ENCODE results near the gene COX7A1. TPM values are rescaled to one million over a fixed set of nuclear protein-coding genes. Genes with fewer than 3 reads are reported as not detected.
A peak's percentile ranks its signal among the peaks of the same experiment; 100 is the strongest.

The COX7A1 gene
- total RNA-seq, 2 donors from 2014 or later: 6.3 to 41.0 TPM

- TF ChIP-seq CTCF (IDR thresholded peaks at IDR 0.05): no peak
- no peaks in the 10 kb centered on the region for H3K27me3 ChIP-seq (replicated peaks; ENCODE audit: insufficient read depth)
- ATAC-seq (ENCODE audit: insufficient number of reproducible peaks, low FRiP score, low read depth): peak; percentile 100
- DNase-seq (ENCODE audit: low spot score): peak; percentile 99
- H3K4me1 ChIP-seq (ENCODE audit: control insufficient read depth in 1 of 2, low read depth in 2 of 2): peaks cover 18 to 30% of the 10 kb centered on the region in 2 donors
- H3K36me3 ChIP-seq: peaks cover 10% of the 10 kb centered on the region
- peak within 1 kb of the TSS; percentile 68 to 86 for H3K27ac ChIP-seq
- H3K4me3 ChIP-seq: peak within 1 kb of the TSS; percentile 92
- no peaks in the 10 kb centered on the region for H3K9me3 ChIP-seq
Measured at GRCh38 chr19:36114721-36115452, 37.4 kb downstream of the COX7A1 start, which contains the start of gene POLR2I. Gene POLR2I, minus strand, starts transcription at chr19:36114875. Its CDS starts 19 bp downstream, at chr19:36114856.

GRCh38 chr19:36113894-36114720 is 38.1 kb downstream of the COX7A1 start:
- Histone ChIP-seq H3K27me3 (replicated peaks; ENCODE audit: insufficient read depth) (no peaks in the 10 kb centered on the region), H3K4me1 (ENCODE audit: control insufficient read depth in 1 of 2, low read depth in 2 of 2) (peaks cover 18 to 30% of the 10 kb centered on the region in 2 donors), H3K4me3 (peak overlapping the region; percentile 92), H3K36me3 (peaks cover 6% of the 10 kb centered on the region), H3K27ac (peak overlapping the region; percentile 55 to 68), H3K9me3 (no peaks in the 10 kb centered on the region)
- no peak for DNase-seq (ENCODE audit: low spot score)
- TF ChIP-seq CTCF (IDR thresholded peaks at IDR 0.05): no peak
- no peak for ATAC-seq (ENCODE audit: insufficient number of reproducible peaks, low FRiP score, low read depth)

DNA sequence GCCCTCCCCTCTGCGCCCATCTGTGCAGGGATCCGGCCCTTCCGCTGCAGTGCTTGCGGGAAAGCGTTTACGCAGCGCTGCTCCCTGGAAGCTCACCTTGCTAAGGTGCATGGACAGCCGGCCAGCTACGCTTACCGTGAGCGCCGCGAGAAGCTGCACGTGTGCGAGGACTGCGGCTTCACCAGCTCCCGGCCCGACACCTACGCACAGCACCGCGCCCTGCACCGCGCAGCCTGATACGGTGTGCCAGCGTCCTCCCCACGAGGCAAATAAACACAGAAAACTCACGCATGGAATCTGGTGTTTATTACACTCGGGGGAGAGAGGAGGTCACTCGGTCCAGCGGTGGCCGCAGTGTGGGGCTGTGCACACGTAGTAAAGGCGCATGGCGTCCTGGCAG is 38.8 kb downstream of the COX7A1 start:
- no peak for ATAC-seq (ENCODE audit: insufficient number of reproducible peaks, low FRiP score, low read depth)
- peak overlapping the region; percentile 92 for H3K4me3 ChIP-seq
- no peak for DNase-seq (ENCODE audit: low spot score)
- no peak overlapping the region for H3K27ac ChIP-seq
- H3K4me1 ChIP-seq (ENCODE audit: control insufficient read depth in 1 of 2, low read depth in 2 of 2): peaks cover 18 to 30% of the 10 kb centered on the region in 2 donors
- TF ChIP-seq CTCF (IDR thresholded peaks at IDR 0.05): no peak
- no peaks in the 10 kb centered on the region for H3K27me3 ChIP-seq (replicated peaks; ENCODE audit: insufficient read depth)
- H3K9me3 ChIP-seq: no peaks in the 10 kb centered on the region
- H3K36me3 ChIP-seq: peaks cover 6% of the 10 kb centered on the region

DNA sequence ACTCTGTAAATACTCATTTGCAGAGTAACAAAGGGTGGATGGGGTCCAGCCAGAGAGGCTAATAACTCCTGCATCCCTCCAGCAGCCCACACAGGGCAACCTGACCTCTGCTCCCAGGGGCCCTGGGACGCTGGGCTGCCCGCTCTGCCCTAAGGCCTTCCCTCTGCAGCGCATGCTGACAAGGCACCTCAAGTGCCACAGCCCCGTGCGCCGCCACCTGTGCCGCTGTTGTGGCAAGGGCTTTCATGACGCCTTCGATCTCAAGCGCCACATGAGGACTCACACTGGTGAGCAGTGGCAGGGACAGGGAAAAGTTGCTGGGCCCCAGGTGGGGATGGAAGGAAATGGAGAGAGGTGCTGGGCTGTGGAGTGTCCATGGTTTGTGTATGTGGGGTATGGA is 39.6 kb downstream of the COX7A1 start:
- H3K4me1 ChIP-seq (ENCODE audit: control insufficient read depth in 1 of 2, low read depth in 2 of 2): peaks cover 18 to 30% of the 10 kb centered on the region in 2 donors
- H3K4me3 ChIP-seq: no peak overlapping the region
- DNase-seq (ENCODE audit: low spot score): no peak
- no peaks in the 10 kb centered on the region for H3K27me3 ChIP-seq (replicated peaks; ENCODE audit: insufficient read depth)
- peaks cover 6% of the 10 kb centered on the region for H3K36me3 ChIP-seq
- TF ChIP-seq CTCF (IDR thresholded peaks at IDR 0.05): no peak
- ATAC-seq (ENCODE audit: insufficient number of reproducible peaks, low FRiP score, low read depth): no peak
- no peaks in the 10 kb centered on the region for H3K9me3 ChIP-seq
- no peak overlapping the region for H3K27ac ChIP-seq

- H3K4me1 ChIP-seq (ENCODE audit: control insufficient read depth in 1 of 2, low read depth in 2 of 2): peaks cover 12 to 17% of the 10 kb centered on the region in 2 donors
- no peak for TF ChIP-seq CTCF (IDR thresholded peaks at IDR 0.05)
- H3K36me3 ChIP-seq: peaks cover 12% of the 10 kb centered on the region
- H3K27ac ChIP-seq: no peak overlapping the region
- no peak overlapping the region for H3K4me3 ChIP-seq
- no peaks in the 10 kb centered on the region for H3K9me3 ChIP-seq
- no peaks in the 10 kb centered on the region for H3K27me3 ChIP-seq (replicated peaks; ENCODE audit: insufficient read depth)
- DNase-seq (ENCODE audit: low spot score): no peak
- no peak for ATAC-seq (ENCODE audit: insufficient number of reproducible peaks, low FRiP score, low read depth)
Measured at GRCh38 chr19:36111200-36111539, 41.1 kb downstream of the COX7A1 start.
